GM12872 (cell line): ENCODE results near the gene GFAP.

Experiments used
- CTCF ChIP-seq: IDR thresholded peaks from 3 replicates; pipeline ENCODE4 v1.5.1; 2011; ENCODE audit warnings: low read depth, mild to moderate bottlenecking, low read length, moderate library complexity; ENCODE audit not compliant: insufficient read depth

Gene GFAP

GRCh38 chr17:44921122-44921882 is 6.0 kb upstream of the GFAP start:
- TF ChIP-seq CTCF, result no peak

- TF ChIP-seq CTCF, result no peak; the same call in 2 of the 3 replicates
Observed at GRCh38 chr17:44920565-44920940, 5.3 kb upstream of the GFAP start.

DNA sequence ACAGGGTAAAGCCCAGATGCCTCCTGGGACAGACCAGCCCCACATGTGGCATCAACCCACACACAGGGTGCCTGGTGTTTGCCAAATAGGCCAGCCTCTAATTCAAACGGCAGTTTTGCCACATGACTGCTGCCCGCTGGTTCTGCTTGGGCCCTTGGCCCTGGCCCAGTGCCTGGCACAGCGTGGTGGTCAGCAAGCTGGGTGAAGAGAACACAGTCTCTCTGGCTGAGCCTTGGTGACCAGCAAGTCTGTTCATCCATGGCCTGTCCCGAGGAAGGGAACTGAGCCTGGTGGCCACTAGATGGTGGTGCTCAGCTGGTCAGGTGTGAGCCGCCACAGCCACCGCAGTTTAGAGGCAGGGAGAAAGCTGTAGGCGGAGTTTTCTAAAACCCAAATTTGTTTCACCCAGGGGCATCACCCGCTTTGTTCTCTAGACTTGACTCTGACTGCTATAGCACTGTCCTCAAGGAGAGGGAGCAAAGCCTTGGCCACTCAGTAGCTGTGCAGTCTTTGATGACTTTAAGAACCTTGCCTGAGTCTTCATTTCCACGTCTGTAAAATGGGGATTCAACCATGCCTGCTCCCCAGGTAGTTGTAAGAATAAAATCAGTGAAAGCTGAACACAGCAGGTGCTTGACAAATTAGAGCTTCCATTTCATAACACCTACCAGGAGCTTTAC is 4.7 kb upstream of the GFAP start:
- peak; percentile 89 for TF ChIP-seq CTCF

GRCh38 chr17:44919411-44919810 is 4.1 kb upstream of the GFAP start:
- TF ChIP-seq CTCF, result no peak

DNA sequence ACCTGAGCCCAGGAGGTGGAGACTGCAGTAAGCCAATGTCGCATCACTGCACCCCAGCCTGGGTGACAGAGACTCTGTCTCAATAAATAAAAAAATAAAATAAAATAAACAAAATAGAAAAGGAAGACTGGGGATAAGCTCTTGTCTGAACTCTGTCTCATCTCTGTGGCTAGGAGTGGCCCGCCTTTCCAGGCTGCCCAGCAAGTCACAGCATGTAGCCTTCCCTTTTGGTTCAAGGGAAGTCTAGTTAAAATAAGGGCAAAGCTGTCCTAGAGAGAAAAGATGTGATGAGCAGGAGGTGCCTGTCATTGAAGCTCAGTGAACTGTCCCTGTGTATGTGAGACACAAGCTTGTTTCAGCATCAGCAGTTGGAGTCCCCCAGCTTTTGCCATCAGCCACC is 2.7 kb upstream of the GFAP start:
- no peak for TF ChIP-seq CTCF

DNA sequence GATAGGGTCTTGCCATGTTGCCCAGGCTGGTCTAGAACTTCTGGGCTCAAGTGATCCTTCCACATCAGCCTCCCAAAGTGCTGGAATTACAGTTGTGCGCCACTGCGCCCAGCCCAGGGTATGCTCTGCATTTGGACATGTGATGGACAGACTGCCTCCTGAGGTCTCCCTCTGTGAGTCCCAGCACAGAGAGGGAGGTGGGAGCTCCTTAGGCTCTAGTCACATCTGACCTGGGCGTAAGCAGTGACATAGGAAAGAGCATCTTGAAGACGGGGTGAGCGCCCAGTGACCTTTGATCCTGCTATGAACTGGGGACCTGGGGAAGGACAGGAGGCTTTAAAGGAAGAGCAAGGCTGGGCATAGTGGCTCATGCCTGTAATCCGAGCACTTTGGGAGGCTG is 2.2 kb upstream of the GFAP start:
- TF ChIP-seq CTCF, result no peak

DNA sequence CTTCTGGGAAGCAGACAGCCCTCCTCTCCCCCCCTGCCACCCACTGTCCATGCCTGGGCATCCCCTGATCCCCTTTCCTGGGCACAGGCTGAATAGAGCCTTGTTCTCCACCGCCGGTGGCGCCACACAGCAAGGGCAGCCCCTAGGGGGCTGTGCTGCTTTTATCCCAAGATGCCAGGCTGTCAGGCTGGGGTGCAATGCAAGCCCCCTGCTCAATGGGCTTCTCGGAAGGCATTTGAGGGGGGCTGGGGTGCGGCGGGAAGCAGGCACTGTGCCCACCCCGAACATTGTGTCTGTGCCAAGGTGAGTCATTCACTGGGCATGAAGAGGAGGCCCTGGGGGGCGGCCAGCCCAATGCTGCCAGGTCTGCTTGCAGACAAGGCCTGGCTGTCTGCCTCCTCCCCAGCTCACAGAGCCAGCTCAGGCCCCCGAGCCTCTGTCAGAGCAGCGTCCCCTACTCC is 1.5 kb upstream of the GFAP start:
- TF ChIP-seq CTCF, result no peak
